GM23338 (cell line): ENCODE results near the gene DDRGK1. TPM values are rescaled to one million over a fixed set of nuclear protein-coding genes. Genes with fewer than 3 reads are reported as not detected.

ENCODE experiments used
- ATAC-seq: fragments of 200-7000 bp; cut with Tn5 transposase; 3 replicates; pipeline ENCODE4 v1.9.1; 2020
- DNase-seq: peaks from one replicate; pipeline ENCODE4 v3.0.0-alpha.2; 2015; ENCODE audit warnings: low spot score
- H2AFZ ChIP-seq: fragments of 200-600 bp; sonication (generic); 2 replicates; pipeline ENCODE4 v1.8.0; 2016; ENCODE audit warnings: antibody characterized with exemption, mild to moderate bottlenecking, moderate library complexity
- H3F3A ChIP-seq: fragments of 200-600 bp; sonication (generic); replicated peaks from 2 replicates; pipeline ENCODE4 v1.8.0; 2017; ENCODE audit warnings: antibody characterized with exemption, mixed run types, low read depth
- H3K27ac ChIP-seq: fragments of 200-600 bp; sonication (generic); 2 replicates; pipeline ENCODE4 v1.6.1; 2016; ENCODE audit warnings: low read depth
- H3K27me3 ChIP-seq: fragments of 200-600 bp; sonication (generic); 2 replicates; pipeline ENCODE4 v1.8.0; 2016; ENCODE audit warnings: mild to moderate bottlenecking, mixed run types, moderate library complexity; ENCODE audit not compliant: insufficient read depth
- H3K36me3 ChIP-seq: fragments of 200-600 bp; sonication (generic); 2 replicates; pipeline ENCODE4 v1.8.0; 2016; ENCODE audit warnings: mild to moderate bottlenecking; ENCODE audit not compliant: insufficient read depth
- H3K4me1 ChIP-seq: fragments of 200-600 bp; sonication (generic); 2 replicates; pipeline ENCODE4 v1.8.0; 2016; ENCODE audit warnings: mild to moderate bottlenecking, moderate library complexity; ENCODE audit not compliant: insufficient read depth
- H3K4me2 ChIP-seq: fragments of 200-600 bp; sonication (generic); 2 replicates; pipeline ENCODE4 v1.7.1; 2017; ENCODE audit warnings: mixed run types
- H3K4me3 ChIP-seq: fragments of 200-600 bp; sonication (generic); 2 replicates; pipeline ENCODE4 v1.6.1; 2016; ENCODE audit warnings: mixed run types
- H3K79me2 ChIP-seq: fragments of 200-600 bp; sonication (generic); replicated peaks from 2 replicates; pipeline ENCODE4 v1.8.0; 2017; ENCODE audit warnings: mild to moderate bottlenecking; ENCODE audit not compliant: insufficient read depth
- H3K9me2 ChIP-seq: fragments of 200-600 bp; sonication (generic); 2 replicates; pipeline ENCODE4 v1.8.0; 2017; ENCODE audit not compliant: insufficient read depth
- H4K20me1 ChIP-seq: fragments of 200-600 bp; sonication (generic); replicated peaks from 2 replicates; pipeline ENCODE4 v1.8.0; 2017; ENCODE audit warnings: mild to moderate bottlenecking; ENCODE audit not compliant: insufficient read depth
- H3K27ac Mint-ChIP-seq: 2 replicates; pipeline ENCODE4 v1.8.0; 2020; ENCODE audit warnings: inconsistent platforms, mild to moderate bottlenecking, moderate library complexity, mixed read lengths
- H3K27me3 Mint-ChIP-seq: 3 replicates; pipeline ENCODE4 v1.8.0; 2022; ENCODE audit warnings: low read depth, mild to moderate bottlenecking, moderate library complexity, mixed read lengths, inconsistent platforms; ENCODE audit not compliant: insufficient read depth, poor library complexity
- H3K36me3 Mint-ChIP-seq: 3 replicates; pipeline ENCODE4 v1.8.0; 2021; ENCODE audit warnings: low read depth, mild to moderate bottlenecking, inconsistent platforms, moderate library complexity, mixed read lengths
- H3K4me1 Mint-ChIP-seq: 3 replicates; pipeline ENCODE4 v1.8.0; 2020; ENCODE audit warnings: mild to moderate bottlenecking, inconsistent platforms, mixed read lengths
- H3K4me3 Mint-ChIP-seq: 3 replicates; pipeline ENCODE4 v1.8.0; 2021; ENCODE audit warnings: moderate library complexity, mild to moderate bottlenecking, inconsistent platforms, mixed read lengths
- H3K9me3 Mint-ChIP-seq: 3 replicates; pipeline ENCODE4 v1.8.0; 2020; ENCODE audit warnings: moderate library complexity, mild to moderate bottlenecking, inconsistent platforms, mixed read lengths
- CREB1 ChIP-seq: fragments of 250-450 bp; sonication (Bioruptor Pico); IDR thresholded peaks from 2 replicates; pipeline ENCODE4 v1.5.0; 2020; ENCODE audit warnings: low read depth, mild to moderate bottlenecking, moderate library complexity
- EZH2 ChIP-seq: fragments of 200-600 bp; sonication (generic); IDR thresholded peaks from one replicate; pipeline ENCODE4 v1.8.0; 2017; ENCODE audit warnings: antibody characterized with exemption, mild to moderate bottlenecking, low read depth; ENCODE audit not compliant: unreplicated experiment
- NANOG ChIP-seq: IDR thresholded peaks from 2 replicates; pipeline ENCODE4 v1.6.1; 2016; ENCODE audit warnings: antibody characterized with exemption, borderline replicate concordance
- POLR2AphosphoS5 ChIP-seq: IDR thresholded peaks from 2 replicates; pipeline ENCODE4 v1.6.1; 2016; ENCODE audit warnings: antibody characterized with exemption, low read depth
- ZNF114 ChIP-seq: fragments of 250-450 bp; sonication (Bioruptor Pico); IDR thresholded peaks from 2 replicates; pipeline ENCODE4 v1.5.0; 2020; ENCODE audit warnings: mild to moderate bottlenecking, moderate library complexity
- ZNF331 ChIP-seq: fragments of 250-450 bp; sonication (Bioruptor Pico); IDR thresholded peaks from 2 replicates; pipeline ENCODE4 v1.5.0; 2020; ENCODE audit warnings: low read depth, mild to moderate bottlenecking, moderate library complexity
- polyA plus RNA-seq: library from polyadenylated mRNA; unstranded; fragments of >200 nt; fragmentation: Nextera tagmentation; extraction: Ambion mirVana; gene quantifications from 2 replicates; pipeline ENCODE4 v1.2.1, GENCODE V29; 2016
- total RNA-seq: library from RNA; depleted of rRNA; stranded (reverse); fragments of >200 nt; shearing (Covaris generic); gene quantifications from 2 replicates; pipeline ENCODE4 v1.2.3, GENCODE V29; 2014
- TF ChIP-seq, protein P1 (sequence below), 2 experiments: fragments of 200-600 bp in 1 of 2; sonication (generic) in 1 of 2; conservative IDR thresholded peaks; 2 replicates each; pipeline versions ENCODE4 v1.5.1 to v1.6.1; 2016 to 2017; ENCODE audit warnings: antibody characterized with exemption in 2 of 2, low read depth in 2 of 2, mild to moderate bottlenecking in 2 of 2, moderate library complexity in 1 of 2
- TF ChIP-seq, protein P2 (sequence below): IDR thresholded peaks from one replicate; pipeline ENCODE4 v1.6.1; 2018; ENCODE audit warnings: antibody characterized with exemption; ENCODE audit not compliant: unreplicated experiment
- TF ChIP-seq, protein P3 (sequence below): fragments of 250-450 bp; sonication (Bioruptor Pico); IDR thresholded peaks from 2 replicates; pipeline ENCODE4 v1.5.0; 2020; ENCODE audit warnings: mild to moderate bottlenecking, moderate library complexity

Gene DDRGK1
- total and polyA plus RNA-seq, 2 experiments from 2014 or later = 44.0 to 45.5 TPM

DNA sequence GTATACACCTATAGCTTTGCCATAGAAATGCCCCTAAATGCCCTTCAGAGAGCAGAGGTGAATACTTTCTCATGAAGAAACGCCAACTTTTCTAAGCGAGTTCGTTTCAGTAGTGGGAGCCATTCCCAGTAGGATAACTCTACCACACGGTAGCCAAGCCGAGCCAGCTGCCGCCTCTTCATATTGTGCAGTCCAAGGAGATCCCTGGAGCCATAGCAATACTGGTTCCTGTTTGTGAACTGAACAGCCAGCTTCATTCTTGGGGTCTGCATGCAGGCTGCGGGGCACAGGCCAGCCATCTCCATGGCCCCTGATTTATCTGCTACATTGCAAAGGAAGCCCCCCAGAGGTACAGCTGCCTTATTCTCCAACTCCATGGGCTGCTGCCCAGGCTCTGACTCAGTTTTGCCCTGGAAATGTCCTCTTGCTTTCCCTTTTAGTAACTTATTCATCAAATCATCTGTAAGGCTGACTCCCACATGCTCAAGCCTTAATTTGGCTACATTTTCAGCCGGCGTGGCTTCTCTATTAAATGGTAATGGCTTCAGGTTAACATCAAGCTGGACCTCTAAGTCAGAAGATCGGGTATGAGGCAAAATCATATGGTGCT, 57.6 kb downstream of the DDRGK1 start:
- ATAC-seq (no peak), DNase-seq (no peak)
- Histone ChIP-seq H3K9me2 (no peaks in the 10 kb centered on the region), H3K27ac (no peak overlapping the region), H3K4me2 (no peak overlapping the region), H3K4me3 (no peak overlapping the region), H4K20me1 (peaks cover 26% of the 10 kb centered on the region), H3F3A (no peaks in the 10 kb centered on the region), H2AFZ (no peak overlapping the region), H3K79me2 (peaks cover 44% of the 10 kb centered on the region), H3K36me3 (peaks cover 21% of the 10 kb centered on the region), H3K27me3 (no peaks in the 10 kb centered on the region), H3K4me1 (no peaks in the 10 kb centered on the region)
- Mint-ChIP-seq H3K27ac (no peak overlapping the region), H3K27me3 (peaks cover 3% of the 10 kb centered on the region), H3K36me3 (peaks cover 28% of the 10 kb centered on the region; the same call in 2 of the 3 replicates), H3K9me3 (no peaks in the 10 kb centered on the region; the same call in 2 of the 3 replicates), H3K4me1 (no peaks in the 10 kb centered on the region), H3K4me3 (no peak overlapping the region)
- TF ChIP-seq, protein P1, sequence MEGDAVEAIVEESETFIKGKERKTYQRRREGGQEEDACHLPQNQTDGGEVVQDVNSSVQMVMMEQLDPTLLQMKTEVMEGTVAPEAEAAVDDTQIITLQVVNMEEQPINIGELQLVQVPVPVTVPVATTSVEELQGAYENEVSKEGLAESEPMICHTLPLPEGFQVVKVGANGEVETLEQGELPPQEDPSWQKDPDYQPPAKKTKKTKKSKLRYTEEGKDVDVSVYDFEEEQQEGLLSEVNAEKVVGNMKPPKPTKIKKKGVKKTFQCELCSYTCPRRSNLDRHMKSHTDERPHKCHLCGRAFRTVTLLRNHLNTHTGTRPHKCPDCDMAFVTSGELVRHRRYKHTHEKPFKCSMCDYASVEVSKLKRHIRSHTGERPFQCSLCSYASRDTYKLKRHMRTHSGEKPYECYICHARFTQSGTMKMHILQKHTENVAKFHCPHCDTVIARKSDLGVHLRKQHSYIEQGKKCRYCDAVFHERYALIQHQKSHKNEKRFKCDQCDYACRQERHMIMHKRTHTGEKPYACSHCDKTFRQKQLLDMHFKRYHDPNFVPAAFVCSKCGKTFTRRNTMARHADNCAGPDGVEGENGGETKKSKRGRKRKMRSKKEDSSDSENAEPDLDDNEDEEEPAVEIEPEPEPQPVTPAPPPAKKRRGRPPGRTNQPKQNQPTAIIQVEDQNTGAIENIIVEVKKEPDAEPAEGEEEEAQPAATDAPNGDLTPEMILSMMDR (conservative IDR thresholded peaks at IDR 0.05; ENCODE audit: low read depth in 2 of 2) = no peak
- TF ChIP-seq NANOG = no peak
- TF ChIP-seq ZNF114 (CRISPR knock-in tag) = no peak
- TF ChIP-seq POLR2AphosphoS5 = no peak
- TF ChIP-seq EZH2 = no peak
- TF ChIP-seq, protein P2, sequence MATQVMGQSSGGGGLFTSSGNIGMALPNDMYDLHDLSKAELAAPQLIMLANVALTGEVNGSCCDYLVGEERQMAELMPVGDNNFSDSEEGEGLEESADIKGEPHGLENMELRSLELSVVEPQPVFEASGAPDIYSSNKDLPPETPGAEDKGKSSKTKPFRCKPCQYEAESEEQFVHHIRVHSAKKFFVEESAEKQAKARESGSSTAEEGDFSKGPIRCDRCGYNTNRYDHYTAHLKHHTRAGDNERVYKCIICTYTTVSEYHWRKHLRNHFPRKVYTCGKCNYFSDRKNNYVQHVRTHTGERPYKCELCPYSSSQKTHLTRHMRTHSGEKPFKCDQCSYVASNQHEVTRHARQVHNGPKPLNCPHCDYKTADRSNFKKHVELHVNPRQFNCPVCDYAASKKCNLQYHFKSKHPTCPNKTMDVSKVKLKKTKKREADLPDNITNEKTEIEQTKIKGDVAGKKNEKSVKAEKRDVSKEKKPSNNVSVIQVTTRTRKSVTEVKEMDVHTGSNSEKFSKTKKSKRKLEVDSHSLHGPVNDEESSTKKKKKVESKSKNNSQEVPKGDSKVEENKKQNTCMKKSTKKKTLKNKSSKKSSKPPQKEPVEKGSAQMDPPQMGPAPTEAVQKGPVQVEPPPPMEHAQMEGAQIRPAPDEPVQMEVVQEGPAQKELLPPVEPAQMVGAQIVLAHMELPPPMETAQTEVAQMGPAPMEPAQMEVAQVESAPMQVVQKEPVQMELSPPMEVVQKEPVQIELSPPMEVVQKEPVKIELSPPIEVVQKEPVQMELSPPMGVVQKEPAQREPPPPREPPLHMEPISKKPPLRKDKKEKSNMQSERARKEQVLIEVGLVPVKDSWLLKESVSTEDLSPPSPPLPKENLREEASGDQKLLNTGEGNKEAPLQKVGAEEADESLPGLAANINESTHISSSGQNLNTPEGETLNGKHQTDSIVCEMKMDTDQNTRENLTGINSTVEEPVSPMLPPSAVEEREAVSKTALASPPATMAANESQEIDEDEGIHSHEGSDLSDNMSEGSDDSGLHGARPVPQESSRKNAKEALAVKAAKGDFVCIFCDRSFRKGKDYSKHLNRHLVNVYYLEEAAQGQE = no peak
- TF ChIP-seq CREB1 (CRISPR knock-in tag) = no peak
- TF ChIP-seq ZNF331 (CRISPR knock-in tag) = no peak
- TF ChIP-seq, protein P3, sequence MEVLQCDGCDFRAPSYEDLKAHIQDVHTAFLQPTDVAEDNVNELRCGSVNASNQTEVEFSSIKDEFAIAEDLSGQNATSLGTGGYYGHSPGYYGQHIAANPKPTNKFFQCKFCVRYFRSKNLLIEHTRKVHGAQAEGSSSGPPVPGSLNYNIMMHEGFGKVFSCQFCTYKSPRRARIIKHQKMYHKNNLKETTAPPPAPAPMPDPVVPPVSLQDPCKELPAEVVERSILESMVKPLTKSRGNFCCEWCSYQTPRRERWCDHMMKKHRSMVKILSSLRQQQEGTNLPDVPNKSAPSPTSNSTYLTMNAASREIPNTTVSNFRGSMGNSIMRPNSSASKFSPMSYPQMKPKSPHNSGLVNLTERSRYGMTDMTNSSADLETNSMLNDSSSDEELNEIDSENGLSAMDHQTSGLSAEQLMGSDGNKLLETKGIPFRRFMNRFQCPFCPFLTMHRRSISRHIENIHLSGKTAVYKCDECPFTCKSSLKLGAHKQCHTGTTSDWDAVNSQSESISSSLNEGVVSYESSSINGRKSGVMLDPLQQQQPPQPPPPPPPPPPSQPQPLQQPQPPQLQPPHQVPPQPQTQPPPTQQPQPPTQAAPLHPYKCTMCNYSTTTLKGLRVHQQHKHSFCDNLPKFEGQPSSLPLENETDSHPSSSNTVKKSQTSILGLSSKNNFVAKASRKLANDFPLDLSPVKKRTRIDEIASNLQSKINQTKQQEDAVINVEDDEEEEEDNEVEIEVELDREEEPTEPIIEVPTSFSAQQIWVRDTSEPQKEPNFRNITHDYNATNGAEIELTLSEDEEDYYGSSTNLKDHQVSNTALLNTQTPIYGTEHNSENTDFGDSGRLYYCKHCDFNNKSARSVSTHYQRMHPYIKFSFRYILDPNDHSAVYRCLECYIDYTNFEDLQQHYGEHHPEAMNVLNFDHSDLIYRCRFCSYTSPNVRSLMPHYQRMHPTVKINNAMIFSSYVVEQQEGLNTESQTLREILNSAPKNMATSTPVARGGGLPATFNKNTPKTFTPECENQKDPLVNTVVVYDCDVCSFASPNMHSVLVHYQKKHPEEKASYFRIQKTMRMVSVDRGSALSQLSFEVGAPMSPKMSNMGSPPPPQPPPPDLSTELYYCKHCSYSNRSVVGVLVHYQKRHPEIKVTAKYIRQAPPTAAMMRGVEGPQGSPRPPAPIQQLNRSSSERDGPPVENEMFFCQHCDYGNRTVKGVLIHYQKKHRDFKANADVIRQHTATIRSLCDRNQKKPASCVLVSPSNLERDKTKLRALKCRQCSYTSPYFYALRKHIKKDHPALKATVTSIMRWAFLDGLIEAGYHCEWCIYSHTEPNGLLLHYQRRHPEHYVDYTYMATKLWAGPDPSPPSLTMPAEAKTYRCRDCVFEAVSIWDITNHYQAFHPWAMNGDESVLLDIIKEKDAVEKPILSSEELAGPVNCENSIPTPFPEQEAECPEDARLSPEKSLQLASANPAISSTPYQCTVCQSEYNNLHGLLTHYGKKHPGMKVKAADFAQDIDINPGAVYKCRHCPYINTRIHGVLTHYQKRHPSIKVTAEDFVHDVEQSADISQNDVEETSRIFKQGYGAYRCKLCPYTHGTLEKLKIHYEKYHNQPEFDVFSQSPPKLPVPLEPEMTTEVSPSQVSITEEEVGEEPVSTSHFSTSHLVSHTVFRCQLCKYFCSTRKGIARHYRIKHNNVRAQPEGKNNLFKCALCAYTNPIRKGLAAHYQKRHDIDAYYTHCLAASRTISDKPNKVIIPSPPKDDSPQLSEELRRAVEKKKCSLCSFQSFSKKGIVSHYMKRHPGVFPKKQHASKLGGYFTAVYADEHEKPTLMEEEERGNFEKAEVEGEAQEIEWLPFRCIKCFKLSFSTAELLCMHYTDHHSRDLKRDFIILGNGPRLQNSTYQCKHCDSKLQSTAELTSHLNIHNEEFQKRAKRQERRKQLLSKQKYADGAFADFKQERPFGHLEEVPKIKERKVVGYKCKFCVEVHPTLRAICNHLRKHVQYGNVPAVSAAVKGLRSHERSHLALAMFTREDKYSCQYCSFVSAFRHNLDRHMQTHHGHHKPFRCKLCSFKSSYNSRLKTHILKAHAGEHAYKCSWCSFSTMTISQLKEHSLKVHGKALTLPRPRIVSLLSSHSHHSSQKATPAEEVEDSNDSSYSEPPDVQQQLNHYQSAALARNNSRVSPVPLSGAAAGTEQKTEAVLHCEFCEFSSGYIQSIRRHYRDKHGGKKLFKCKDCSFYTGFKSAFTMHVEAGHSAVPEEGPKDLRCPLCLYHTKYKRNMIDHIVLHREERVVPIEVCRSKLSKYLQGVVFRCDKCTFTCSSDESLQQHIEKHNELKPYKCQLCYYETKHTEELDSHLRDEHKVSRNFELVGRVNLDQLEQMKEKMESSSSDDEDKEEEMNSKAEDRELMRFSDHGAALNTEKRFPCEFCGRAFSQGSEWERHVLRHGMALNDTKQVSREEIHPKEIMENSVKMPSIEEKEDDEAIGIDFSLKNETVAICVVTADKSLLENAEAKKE = no peak
